GM20431 (cell line): ENCODE measurements around the gene TP53AIP1.

Experiments used
- in situ Hi-C: fragments of 300-500 bp; cut with MseI, MboI; formaldehyde crosslinking; loops from one replicate; pipeline ENCODE4 v1.15.0; 2020; ENCODE audit warnings: low sequenced_read_pairs; ENCODE audit not compliant: unreplicated experiment

Gene TP53AIP1

DNA sequence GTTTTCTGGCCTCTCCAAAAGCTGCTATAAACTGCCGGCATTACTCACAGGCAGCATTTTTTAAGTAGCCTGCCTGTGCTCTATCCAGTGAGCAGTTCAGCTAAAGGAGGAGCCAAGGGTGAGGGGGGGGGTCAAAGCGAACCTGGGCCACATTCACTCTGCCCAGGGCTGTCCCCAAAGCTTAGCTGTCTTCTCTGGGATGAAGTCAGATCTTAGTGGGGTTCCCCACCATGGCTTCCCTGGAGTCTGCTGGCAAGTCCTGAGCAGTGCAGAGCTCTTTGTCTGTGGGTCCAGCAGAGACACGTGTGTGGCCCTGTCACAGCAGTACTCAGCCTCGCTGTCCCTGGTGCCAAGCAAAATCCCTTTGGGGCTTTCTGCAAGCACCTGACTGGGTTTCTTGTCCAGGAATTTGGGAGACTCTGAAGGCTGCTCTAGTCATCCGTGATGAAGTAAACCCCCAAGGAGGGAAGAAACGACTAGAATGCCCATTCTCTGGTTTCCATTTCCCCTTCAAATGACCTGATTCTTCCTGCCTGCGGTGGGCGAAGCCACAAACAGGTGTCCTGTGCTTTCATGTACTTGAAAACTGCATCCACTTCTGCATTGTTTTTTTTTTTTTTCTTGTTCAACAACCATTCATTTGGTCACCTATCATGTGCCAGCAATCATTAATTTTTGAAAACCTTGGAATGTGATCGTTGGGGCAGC is 48.9 kb downstream of the TP53AIP1 start:
- in situ Hi-C loops = no loop called here

DNA sequence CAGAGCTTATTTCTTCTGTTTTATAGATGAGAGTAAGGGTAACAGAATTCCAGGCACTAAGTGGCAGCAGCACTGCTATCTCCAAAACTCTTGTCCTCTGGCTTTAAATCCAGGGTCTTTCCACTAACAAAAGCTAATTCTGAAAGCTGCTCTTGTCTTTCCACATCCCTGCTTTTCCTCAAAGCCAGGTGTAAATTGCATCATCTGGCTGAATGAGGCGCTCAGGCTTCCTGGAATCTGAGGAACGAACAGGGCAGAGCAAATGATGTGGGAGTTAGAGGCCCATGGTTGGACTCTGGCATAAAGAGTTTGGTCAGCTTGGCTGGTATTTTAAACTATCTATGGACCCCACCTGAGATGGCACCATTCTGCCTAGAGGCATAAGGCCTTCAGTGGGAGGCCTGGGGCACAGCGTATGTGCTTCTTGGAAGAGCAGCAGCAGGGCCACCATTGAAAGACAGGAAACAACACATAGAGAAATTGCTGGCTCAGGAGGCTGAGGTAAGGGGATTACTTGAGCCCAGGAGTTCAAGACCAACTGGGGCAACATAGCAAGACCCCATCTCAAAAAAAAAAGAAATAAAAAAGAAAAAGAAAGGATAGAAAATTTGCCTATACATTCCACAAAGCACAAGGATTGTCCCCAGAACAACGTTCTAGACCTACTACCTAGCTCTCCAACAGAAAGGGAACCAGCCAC is 49.7 kb downstream of the TP53AIP1 start:
- in situ Hi-C loops = no loop called here

DNA sequence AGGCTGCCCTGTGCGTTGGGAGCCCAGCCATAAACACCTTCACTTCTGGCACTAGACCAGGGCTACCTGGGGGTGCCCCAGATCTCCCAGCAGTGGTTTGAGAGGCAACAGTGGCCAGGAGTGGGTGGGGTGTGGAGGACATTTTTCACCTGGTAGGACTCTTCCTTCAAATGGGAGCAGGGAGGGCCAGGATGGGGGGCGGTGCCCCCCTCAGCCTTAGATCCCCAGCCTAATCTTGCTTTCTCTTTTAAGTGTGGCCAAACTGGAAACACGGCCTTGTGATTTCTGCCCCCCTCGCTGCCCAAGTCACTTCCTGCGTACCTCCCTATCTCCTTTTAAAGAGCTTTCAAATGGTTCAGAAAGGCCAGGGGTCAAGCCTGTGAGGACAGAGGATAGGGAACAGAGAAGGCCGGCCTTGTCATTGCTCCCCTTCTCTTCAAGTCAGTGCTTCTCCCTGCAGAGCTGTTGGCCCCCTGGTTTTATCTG is 50.7 kb downstream of the TP53AIP1 start:
- in situ Hi-C loops = no loop called here

DNA sequence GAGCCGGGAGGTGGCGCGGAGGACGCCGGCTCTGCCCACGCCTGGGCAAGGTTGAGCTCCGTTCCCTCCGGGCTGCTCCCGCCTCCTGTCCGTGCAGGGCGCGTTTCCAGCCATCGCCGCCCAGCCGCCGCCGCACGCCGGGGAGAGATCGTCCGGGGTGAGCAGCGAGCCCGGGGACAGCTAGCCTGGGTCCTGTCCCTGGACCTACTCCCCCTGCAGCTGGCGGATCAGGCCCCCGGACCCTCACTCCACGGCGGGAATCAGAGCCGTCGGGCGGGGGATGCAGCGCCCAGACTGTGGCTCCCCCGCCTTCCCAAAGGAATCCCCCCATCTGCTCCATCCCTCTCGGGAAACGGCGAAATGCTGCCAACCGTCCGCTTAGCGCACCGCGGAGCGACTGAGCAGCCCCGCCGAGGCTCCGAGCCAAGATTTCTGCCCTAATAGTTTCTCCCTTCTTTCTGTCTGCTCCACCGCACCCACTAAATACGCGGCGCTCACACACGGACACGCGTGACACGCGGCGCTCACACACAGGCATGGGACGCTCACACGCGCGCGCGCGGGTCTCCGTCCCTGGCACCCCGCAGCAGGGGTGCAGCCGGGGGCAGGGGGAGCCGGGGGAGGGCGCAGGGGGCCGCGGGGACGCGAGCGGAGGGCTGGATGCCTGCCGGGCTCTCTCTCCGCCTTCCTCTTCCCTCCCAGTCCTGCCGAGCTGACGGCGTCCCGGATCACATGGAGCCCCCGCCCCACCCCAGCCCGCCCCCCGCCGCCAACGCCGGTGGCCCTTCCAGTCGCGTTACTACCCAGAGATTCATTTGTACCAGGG is 51.9 kb downstream of the TP53AIP1 start, which contains the start of gene KCNJ5:
Gene KCNJ5, plus strand, starts transcription at position 814 of the 826 bp plus-strand sequence. CDS start 19,918 bp downstream, outside the sequence.
- in situ Hi-C loops = no loop called here

DNA sequence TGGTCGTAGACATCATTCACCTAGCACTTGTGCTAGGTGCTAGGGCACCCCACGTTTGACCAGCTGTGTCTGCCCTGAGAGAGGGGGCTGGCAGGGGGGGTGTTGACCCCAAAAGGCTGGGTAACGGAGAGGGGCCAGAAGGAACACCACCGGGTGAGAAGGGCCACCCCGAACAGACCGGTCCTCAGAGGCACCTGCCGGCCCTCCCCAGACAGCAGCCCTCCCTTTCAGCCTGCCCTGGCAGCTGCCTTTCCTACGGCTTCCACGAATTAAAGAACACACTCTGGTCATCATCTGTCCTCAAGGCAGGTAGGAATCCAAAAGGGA is 52.5 kb downstream of the TP53AIP1 start:
- in situ Hi-C loops = no loop called here

DNA sequence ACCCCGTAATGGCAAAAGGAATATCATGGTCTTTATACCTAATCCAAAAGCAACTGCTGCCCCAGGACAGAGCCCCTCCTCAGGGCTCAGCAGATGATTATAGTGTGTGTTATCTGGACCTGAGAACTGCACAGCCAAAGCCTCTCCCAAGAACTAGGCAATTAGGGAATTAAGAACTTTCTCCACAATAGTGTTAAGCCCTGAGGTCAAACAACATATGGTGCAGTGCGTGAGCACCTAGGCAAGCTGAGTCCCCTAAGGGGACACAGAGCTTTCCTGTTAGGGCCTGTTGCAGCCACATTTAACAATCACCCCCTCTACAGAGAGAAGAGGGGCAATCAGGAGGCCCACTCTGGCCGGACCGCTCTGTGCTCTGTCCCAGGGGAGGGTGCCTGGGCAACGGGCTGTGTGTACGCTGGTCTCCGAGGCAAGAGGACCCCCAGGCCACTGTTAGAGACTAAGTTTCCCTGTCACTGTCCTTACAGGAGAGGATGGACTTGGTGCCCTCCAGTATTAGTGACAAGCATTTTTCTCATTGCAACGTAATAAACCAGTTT is 52.9 kb downstream of the TP53AIP1 start:
- in situ Hi-C loops = loop anchor here (5.0 kb wide), 1 partner anchor 63 kb away; no protein-coding TSS in a partner anchor

DNA sequence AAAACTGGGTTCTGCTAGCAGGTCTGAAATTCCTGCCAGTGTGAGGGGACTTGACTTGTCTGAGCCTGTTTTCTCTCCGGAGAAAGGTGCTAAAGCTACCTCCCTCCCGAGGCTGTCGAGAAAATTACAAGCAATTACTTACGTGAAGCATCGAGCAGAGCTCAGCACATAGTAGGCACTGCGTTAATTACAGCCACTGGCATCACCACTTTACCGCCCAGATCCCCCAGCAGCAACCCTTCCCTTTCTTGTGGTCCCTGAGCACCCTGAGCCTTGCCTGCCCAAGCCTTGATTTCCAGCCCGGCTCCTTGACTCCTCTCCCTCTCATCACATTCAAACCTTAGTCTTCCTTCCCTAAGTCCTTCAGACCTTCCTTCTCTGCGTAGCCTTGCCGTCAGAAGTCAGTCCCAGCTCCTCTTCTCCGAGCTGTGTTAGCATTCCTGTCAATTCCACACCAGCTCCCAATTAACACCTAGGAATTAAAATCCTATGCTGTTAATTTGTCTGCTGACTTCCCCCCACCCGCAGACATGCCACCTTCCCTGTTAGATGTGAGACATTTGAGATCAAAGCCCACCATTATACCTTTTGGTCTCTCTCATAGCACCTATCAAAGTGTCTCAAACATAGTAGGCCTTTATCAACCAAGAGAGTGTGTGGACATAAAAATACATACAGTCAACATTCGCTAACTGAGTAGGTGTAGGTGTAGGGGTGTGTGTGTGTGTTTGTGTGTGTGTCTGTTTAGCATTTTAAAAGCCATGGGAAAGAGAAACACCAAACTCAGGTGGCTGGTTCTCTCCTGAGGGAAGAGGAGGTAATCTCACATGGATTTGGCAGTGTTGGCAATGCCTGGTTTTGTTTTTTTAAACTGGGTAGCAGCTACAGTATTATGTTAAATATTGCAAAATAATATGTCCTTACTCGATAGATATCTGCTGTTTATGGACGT is 54.4 kb downstream of the TP53AIP1 start:
- in situ Hi-C loops = loop anchor here (5.0 kb wide), 1 partner anchor 64 kb away; no protein-coding TSS in a partner anchor

DNA sequence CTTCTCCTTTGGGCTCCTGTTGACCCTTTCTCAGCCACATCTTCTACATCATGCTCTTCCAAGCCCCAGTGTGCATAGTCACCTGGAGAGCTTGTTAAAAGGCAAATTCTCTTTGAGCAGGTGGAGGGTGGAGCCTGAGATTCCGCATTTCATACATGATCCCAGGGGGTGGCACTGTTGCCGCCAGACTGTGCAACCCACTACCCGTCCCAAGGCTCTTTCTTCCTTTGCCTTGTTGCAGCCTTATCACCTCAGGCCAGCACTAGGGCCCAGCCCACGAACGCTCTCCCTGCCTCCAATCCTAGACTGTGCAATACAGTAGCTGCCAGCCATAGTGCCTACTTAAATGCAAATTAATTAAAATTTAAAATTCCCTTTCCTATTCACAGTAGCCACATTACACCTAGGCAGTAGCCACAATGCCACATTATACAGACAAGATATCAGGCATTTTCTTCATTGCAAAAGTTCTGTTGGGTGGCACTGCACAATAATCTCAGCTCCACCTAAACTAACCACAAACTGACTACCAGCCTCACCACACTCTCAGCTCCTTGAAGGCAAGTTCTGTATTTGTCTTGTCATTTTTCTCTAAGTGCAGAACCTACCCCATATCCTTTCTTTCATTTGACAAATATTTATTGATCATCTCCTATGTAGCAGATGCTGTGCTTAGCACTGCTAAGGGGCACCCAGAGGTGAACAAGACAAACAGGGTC is 56.1 kb downstream of the TP53AIP1 start:
- in situ Hi-C loops = loop anchor here (5.0 kb wide), 1 partner anchor 66 kb away; no protein-coding TSS in a partner anchor
